ENCODE measurements around the gene AAR2.

AAR2 gene

DNA sequence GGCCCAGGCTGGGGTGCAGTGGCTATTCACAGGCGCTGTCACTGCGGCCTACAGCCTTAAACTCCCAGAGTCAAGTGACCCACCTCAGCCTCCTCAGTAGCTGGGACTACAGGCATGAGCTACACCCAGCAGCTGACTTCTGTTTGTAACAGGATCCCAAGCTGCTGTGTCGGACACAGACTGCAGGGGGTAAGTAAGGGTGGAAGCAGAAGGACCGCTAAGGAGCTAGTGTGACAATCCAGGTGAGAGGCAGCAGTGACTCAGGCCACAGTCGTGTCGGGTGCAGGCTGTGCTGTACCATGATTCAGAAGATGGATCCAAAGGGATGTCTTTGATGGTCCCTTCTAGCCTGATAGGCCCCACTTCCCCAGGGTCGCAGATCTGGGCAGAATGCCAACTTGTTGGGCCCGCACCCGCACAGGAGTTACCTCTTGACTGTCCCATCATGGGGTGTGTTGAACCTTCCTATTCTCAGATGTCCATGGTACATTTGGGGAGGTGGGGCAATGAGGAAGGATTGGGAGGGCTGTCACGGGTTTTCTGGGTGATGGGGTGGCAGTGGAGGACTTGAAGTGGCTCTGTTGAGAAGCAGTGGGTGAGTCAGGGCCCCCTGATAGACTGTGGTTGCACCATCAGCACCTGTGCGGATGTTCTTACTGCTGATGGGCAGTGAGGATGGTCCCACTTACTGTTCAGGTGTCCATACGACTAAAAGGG is 25.3 kb downstream of the AAR2 start:
- no peak for DNase-seq

- DNase-seq, result no peak
These were observed 26.2 kb downstream of the AAR2 start for GRCh38 chr20:36262440-36262839.

- DNase-seq, result no peak
These were observed 28.4 kb downstream of the AAR2 start for GRCh38 chr20:36264426-36265246.

DNA sequence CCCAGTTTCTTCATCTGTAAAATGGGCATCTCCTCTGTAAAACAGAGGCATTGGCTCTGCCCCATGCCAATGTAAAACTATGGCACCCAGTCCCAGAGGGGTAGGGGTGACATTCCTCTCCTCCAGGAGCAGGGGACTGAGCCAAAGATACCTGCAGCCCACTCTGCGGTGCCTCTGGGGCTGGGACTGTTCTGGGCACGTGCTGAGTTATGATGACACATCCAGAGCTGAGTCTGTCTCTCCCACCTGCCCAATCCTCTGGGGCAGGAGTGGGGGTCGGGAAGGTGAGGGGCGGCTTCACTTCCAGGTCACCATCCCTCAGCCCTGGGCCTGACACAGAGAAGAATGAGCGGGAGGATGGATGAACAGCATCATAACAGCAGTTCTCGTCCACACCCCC is 29.9 kb downstream of the AAR2 start:
- no peak for DNase-seq

DNA sequence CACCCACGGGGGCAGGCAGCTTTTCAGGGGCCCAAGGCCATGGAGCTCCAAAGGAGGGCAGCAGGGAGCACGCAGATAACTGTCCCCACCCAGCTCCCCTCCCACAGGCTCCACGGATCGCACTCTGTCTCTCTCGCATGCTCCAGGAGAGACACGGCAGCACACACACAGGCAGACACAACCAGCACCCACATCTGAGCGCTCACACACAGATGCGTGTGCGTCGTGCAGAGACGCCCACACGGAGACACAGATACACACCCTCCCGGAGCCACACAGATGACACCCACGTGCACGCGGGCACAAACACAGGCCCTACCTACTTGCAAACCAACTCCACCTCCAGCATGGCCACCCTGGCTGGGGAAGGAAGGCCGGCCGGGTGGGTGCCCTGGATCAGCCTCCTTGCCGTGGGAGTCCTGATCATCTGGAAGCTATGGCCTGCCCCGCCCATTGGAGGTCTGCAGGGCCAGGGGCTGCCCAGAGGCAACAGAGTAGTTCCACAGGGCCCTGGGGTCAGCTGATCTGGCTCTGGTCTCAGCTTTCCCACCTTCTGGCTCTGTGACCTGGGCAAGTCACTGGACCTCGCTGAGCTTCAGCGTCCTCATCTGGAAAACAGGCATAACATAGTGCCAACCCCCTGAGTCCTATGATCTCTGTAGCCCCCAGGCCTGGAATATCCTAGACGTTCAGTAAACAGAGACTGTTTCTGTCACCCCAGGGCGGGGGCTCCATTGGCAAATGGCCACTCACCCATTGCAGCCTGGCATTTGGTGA is 31.5 kb downstream of the AAR2 start:
- DNase-seq, result no peak

- no peak for DNase-seq
These were observed 32.4 kb downstream of the AAR2 start for GRCh38 chr20:36268440-36269342.

- DNase-seq, result no peak
These were observed 33.2 kb downstream of the AAR2 start for GRCh38 chr20:36269507-36269906.

DNA sequence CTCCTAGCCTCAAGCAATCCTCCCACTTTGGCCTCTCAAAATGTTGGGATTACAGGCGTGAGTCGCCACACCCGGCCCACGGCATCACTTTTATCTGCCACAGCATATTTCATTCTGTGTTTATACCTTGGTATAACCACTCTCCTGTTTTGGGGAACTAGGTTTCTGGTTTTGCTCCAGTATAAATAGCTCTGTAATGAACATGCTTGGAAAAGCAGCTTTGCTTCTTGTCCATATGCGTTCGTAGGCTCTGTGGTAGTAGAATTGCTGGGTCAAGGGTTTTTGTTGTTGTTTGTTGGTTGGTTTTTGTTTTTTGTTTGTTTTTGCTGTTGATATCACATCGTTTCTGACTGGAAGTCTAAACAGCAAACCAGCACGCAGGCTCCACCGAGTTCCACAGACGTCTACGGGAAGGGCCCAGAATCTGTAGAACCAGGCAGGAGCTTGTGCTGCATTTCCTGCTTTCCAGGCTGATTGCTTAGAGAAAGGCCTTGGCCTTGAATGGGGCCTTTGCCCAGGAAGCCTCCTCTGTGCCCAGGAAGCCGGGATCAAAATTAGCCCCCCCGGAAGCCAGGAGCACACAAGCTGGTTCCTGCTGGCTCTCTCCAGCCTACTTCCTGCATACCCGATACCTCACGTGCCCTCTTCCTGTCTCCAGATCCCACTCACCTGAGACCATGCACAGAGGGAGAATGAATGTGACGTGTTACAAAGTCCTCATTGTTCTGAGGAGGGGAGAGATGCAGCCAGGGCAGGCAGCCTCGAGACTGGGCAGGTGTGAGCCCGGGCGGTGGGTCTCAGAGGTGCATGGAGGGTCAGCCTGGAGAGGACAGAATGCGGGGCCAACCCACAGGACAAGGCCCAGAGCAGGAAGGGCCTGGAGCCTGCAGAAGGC is 34.7 kb downstream of the AAR2 start:
- DNase-seq, result no peak

- DNase-seq, result no peak
These were observed 35.6 kb downstream of the AAR2 start for GRCh38 chr20:36271639-36272546.

DNA sequence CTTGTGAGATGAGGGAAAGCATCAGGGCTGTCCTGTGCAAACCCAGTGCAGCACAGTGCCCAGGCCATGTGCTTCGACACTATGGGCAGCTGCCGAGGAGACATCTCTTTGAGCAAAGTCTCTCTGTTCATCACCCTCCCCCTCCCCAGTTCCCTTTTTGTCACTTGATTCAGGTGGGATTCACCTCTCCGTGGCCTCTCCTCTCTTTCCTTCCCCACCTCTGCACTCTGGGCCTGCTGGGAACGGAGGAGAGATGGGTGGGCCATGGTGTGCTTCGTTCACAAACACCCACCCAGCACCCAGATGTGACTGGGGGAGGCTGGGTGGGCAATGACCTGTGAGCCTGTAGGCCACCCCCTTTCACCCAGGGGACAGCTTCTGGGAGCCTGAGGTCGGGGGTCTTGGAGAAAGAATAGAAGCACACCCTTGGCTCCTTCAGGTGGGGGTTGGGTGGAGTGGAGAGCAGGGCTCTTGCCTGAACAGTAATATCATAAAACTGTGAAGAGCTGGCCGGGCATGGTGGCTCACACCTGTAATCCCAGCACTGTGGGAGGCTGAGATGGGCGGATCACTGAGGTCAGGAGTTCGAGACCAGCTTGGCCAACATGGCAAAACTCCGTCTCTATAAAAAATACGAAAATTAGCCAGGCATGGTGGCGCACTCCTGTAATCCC is 36.4 kb downstream of the AAR2 start:
- DNase-seq, result no peak

- no peak for DNase-seq
These were observed 37.3 kb downstream of the AAR2 start for GRCh38 chr20:36273414-36274180.

- no peak for DNase-seq
These were observed 38.0 kb downstream of the AAR2 start for GRCh38 chr20:36274181-36274841.

- DNase-seq, result no peak
These were observed 38.7 kb downstream of the AAR2 start for GRCh38 chr20:36275011-36275410.

DNA sequence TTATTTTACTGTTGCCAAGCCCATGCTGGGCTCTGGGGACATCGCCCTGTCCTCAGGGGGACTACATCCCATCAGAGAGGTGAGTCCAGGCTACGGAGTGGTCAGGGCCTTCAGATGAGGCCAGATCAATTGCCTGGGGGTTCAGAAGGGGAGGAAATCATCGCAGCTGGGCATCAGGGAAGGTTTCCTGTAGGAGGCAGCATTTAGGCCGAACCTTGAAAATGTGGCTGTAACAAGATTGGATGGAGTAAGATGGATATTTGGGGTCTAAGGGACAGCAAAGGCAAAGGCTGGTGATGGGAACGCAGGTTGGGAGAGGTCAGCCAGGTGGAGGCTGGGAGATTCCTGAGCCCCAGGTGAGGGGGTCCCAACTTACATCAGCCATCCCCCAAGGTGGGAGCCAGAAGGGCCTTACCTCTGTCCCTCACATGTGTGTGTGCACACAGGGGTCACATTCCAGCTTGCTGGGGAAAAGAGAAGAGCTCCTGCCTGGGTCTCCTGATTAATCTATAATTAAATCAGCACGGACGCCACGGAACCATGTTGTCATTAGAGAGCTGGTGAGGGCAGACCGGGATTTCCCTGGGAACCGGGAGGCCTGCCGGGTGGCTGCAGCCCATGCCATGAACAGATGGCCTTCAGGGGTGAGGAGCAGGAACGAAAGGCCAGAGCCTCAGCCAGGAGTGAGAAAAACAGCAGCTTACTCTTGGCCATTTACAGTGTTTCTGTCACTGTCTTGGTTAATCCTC is 39.3 kb downstream of the AAR2 start:
- DNase-seq, result no peak

DNA sequence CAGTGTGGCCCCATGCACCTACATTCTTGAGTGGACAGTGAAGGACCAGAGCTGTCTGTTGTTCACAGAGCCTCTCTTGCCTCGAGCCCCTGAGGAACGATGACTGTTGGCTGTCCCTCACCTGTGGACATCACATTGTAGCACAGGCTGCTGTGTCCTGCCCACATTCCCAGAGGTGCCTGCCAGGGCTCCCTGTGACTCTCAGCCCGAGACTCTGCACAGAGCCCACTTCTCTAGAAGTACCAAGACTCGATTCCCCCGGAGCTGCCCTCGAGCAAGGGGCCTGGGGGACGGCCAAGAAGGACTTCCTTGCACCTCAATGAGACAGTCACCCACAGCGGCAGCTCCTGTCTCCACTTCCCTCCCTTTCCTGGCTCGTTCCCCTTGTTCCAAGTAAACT is 41.3 kb downstream of the AAR2 start:
- no peak for DNase-seq

DNA sequence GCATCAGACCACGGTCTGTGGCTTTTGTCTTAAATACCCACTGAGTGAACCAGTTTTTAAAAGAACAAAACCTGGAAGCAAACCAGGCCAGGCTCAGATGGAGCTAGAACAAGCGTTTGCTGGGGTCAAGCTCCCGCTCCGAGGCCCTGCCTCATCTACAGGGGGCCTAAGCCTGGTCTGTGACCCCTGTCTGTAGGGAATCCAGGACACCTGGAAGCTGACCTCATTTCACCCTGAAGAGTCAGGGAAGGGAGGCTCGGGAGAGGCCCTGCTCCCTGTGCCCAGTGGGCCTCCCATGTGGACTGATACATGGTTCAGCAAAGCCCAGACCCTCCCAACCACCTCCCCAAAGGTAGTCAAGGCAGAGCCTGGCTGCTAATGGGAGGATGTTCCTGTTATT is 43.1 kb downstream of the AAR2 start:
- no peak for DNase-seq

DNA sequence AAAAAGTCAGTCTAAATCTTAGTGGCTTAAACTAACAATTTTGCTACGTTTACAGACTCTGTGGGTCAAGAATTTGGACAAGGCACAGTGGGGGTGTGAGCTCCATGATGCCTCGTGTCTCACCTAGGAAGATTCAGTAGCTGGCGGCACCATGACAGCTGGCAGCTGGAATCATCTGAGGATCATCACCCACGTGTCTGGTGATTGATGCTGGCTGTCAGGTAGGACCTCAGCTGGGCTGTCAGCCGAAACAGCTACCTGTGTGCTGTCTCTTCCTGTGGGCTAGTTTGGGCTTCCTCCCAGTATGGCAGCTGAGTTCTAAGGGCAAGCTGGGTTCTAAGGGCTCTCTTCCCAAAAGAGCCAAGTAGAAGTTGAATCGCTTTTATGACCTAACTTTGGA is 43.5 kb downstream of the AAR2 start:
- no peak for DNase-seq

Measured in right forelimb (tissue), 1 donor.